Brain microvascular endothelial cell (primary cell): ENCODE measurements around the gene CLPTM1.
"Not testable (repeated sequence)": the region's sequence is repeated elsewhere in the genome, so short reads cannot be mapped to it uniquely, and the experiment has no call there.

Source experiments
- DNase-seq: peaks from one replicate; pipeline ENCODE4 v3.0.0-alpha.2; 2020
- H3K27ac ChIP-seq: fragments of 250-450 bp; sonication (Bioruptor Pico); 2 replicates; pipeline ENCODE4 v1.5.1; 2020; ENCODE audit warnings: mild to moderate bottlenecking, moderate library complexity
- H3K27me3 ChIP-seq: fragments of 250-450 bp; sonication (Bioruptor Pico); replicated peaks from 2 replicates; pipeline ENCODE4 v1.5.1; 2020; ENCODE audit warnings: mild to moderate bottlenecking
- H3K36me3 ChIP-seq: fragments of 250-450 bp; sonication (Bioruptor Pico); replicated peaks from 2 replicates; pipeline ENCODE4 v1.5.1; 2020; ENCODE audit warnings: mild to moderate bottlenecking
- H3K4me3 ChIP-seq: 2 replicates; pipeline ENCODE4 v1.5.1; 2011; ENCODE audit warnings: low read depth, mild to moderate bottlenecking, control low read depth, low read length, moderate library complexity
- in situ Hi-C: cut with HindIII; loops from 2 replicates; pipeline ENCODE4 v1.10.0; 2017; ENCODE audit warnings: low sequenced_read_pairs, low pct_ligation_motif_present
- TF ChIP-seq, protein P1 (sequence below): IDR thresholded peaks from 2 replicates; pipeline ENCODE4 v1.5.1; 2011; ENCODE audit warnings: low read depth, mild to moderate bottlenecking, moderate library complexity, low read length, control low read depth, inconsistent platforms; ENCODE audit errors: missing control alignments

Gene CLPTM1

DNA sequence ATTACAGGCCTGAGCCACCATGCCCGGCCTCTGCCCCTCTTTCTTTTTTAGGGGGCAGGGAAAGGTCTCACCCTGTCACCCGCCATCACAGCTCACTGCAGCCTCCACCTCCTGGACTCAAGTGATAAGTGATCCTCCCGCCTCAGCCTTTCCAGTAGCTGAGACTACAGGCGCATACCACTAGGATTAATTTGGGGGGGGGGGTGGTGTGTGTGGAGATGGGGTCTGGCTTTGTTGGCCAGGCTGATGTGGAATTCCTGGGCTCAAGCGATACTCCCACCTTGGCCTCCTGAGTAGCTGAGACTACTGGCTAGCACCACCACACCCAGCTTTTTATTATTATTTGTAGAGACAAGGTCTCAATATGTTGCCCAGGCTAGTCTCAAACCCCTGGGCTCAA, 45.4 kb upstream of the CLPTM1 start:
- TF ChIP-seq, protein P1, sequence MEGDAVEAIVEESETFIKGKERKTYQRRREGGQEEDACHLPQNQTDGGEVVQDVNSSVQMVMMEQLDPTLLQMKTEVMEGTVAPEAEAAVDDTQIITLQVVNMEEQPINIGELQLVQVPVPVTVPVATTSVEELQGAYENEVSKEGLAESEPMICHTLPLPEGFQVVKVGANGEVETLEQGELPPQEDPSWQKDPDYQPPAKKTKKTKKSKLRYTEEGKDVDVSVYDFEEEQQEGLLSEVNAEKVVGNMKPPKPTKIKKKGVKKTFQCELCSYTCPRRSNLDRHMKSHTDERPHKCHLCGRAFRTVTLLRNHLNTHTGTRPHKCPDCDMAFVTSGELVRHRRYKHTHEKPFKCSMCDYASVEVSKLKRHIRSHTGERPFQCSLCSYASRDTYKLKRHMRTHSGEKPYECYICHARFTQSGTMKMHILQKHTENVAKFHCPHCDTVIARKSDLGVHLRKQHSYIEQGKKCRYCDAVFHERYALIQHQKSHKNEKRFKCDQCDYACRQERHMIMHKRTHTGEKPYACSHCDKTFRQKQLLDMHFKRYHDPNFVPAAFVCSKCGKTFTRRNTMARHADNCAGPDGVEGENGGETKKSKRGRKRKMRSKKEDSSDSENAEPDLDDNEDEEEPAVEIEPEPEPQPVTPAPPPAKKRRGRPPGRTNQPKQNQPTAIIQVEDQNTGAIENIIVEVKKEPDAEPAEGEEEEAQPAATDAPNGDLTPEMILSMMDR = no peak
- Histone ChIP-seq H3K36me3 (no peaks in the 10 kb centered on the region), H3K4me3 (no peak overlapping the region), H3K27ac (no peak overlapping the region), H3K27me3 (peaks cover 2% of the 10 kb centered on the region)
- DNase-seq = no peak
- in situ Hi-C loops = no loop called here

DNA sequence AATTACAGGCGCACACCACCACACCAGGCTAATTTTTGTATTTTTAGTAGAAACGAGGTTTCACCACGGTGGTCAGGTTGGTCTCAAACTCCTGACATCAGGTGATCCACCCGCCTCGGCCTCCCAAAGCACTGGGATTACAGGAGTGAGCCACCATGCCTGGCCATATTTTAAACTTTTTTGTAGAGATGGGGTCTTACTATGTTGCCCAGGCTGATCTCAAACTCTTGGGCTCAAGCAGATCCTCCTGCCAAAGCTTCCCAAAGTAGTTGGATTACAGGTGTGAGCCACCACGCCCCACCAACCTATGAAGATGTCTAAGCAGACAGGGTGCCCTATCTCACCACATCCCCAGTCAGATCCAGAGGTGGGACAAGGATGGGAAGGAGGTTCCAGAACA, 43.3 kb upstream of the CLPTM1 start:
- H3K27me3 ChIP-seq, H3K36me3 ChIP-seq, DNase-seq, H3K4me3 ChIP-seq, H3K27ac ChIP-seq, in situ Hi-C loops: not testable (repeated sequence)

DNA sequence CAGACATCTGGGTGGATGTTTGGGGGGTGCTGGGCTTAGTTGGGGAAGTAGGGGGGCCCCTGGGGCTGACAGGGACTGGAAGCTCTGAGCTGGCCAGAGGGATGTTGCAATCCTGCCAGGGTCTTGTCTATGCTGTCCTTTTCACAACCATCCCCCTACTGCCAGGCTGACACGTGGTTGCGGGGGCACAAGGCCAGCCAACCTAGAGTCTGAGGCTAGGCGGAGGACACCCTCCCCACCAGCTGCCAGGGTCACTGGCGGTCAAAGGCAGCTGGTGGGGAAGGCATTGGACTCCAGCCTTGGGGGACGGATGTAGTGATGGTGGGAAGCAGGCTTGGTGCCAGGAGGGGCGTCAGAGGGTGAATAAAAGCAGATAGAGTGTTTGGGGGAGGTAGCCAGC, 42.3 kb upstream of the CLPTM1 start:
- DNase-seq = no peak
- Histone ChIP-seq H3K27ac (no peak overlapping the region), H3K27me3 (no peaks in the 10 kb centered on the region), H3K36me3 (no peaks in the 10 kb centered on the region), H3K4me3 (no peak overlapping the region)
- TF ChIP-seq, protein P1 = no peak
- in situ Hi-C loops = no loop called here

DNA sequence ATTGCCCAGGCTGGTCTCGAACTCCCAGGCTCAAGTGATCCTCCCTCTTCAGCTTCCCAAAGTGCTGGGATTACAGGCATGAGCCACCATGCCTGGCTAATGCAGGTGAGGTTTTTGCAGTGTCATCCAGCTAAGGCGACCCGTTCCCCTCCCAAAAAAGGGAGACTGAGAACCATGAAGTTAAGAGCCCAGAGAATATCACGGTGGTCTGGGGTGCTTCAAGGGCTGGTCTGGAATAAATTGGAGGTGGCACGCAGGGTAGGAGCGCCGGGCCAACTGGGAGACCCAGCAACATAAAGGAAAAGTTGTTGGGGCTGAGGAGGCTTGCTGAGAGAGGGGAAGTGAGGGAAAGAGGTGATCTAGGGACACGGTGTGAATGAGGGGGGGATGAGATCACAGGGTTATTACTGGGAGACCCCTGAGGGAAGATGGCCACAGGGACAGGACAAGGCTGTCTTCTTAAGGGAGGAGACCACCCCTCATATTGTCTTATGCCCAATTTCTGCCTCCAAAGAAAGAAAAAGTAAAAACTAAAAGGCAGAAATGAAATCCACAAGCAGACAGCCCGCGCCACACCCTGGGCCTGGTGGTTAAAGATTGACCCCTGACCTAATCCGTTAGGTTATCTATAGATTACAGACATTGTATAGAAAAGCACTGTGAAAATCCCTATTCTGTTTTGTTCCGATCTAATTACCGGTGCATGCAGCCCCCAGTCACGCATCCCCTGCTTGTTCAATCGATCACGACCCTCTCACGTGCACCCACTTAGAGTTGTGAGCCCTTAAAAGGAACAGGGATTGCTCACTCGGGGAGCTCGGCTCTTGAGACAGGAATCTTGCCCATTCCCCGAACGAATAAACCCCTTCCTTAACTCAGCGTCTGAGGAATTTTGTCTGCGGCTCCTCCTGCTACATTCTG, 41.4 kb upstream of the CLPTM1 start:
- DNase-seq, H3K27me3 ChIP-seq, H3K36me3 ChIP-seq, H3K27ac ChIP-seq, H3K4me3 ChIP-seq, in situ Hi-C loops: not testable (repeated sequence)

DNA sequence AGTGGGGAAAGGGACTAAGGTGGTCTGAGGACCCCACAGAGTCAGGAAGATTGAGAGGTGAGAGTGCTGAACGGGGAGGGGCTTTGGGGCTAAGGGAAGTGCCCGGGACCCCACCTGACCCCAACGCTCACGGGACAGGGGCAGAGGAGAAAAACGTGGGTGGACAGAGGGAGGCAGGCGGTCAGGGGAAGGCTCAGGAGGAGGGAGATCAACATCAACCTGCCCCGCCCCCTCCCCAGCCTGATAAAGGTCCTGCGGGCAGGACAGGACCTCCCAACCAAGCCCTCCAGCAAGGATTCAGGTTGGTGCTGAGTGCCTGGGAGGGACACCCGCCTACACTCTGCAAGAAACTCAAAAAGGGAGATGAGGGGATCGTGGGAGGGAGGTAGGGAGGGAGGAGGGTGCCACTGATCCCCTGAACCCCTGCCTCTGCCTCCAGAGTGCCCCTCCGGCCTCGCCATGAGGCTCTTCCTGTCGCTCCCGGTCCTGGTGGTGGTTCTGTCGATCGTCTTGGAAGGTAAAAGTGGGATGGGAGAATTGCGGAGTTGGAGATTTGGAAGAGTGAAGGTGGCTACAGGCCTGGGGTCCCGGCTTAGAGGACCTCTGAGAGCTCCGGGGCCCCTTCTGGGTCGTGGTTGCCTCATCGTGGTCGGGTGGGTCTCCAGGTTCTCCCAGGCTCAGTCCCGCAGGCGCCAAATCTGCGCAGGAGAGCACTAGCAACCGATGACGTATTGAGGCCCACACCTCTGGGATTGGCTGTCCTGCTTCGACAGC, 40.6 kb upstream of the CLPTM1 start, which contains the start of gene APOC1:
TSS of gene APOC1 (plus strand) at position 176 of the 774 bp plus-strand sequence. CDS start at position 460, 284 bp downstream.
- H3K36me3 ChIP-seq, H3K27me3 ChIP-seq, in situ Hi-C loops: not testable (repeated sequence)
- peak within 1 kb of the TSS; percentile 66 for H3K27ac ChIP-seq
- DNase-seq = peak; percentile 72
- peak within 1 kb of the TSS; percentile 58 for H3K4me3 ChIP-seq

DNA sequence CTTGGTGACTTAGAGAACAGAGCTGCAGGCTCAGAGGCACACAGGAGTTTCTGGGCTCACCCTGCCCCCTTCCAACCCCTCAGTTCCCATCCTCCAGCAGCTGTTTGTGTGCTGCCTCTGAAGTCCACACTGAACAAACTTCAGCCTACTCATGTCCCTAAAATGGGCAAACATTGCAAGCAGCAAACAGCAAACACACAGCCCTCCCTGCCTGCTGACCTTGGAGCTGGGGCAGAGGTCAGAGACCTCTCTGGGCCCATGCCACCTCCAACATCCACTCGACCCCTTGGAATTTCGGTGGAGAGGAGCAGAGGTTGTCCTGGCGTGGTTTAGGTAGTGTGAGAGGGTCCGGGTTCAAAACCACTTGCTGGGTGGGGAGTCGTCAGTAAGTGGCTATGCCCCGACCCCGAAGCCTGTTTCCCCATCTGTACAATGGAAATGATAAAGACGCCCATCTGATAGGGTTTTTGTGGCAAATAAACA, 30.9 kb upstream of the CLPTM1 start:
- Histone ChIP-seq H3K4me3 (no peak overlapping the region), H3K27me3 (no peaks in the 10 kb centered on the region), H3K36me3 (no peaks in the 10 kb centered on the region), H3K27ac (no peak overlapping the region)
- TF ChIP-seq, protein P1 = no peak
- in situ Hi-C loops = no loop called here
- no peak for DNase-seq
